GM13977 (cell line): Measurements from ENCODE around the gene IKBKG.

Experiments
- DNase-seq: peaks from one replicate; pipeline ENCODE4 v3.0.0; 2012; ENCODE audit warnings: low spot score
- CTCF ChIP-seq: IDR thresholded peaks from 2 replicates; pipeline ENCODE4 v1.5.1; 2012; ENCODE audit warnings: mild to moderate bottlenecking, control low read depth; ENCODE audit not compliant: insufficient read depth; ENCODE audit errors: extremely low read depth, missing control alignments
- in situ Hi-C: fragments of 300-500 bp; cut with MboI; formaldehyde crosslinking; loops from one replicate; pipeline ENCODE4 v1.12.0; 2022; ENCODE audit warnings: low sequenced_read_pairs, low pct_unique_long_range_greater_than_20kb, mixed read lengths, inconsistent platforms; ENCODE audit not compliant: unreplicated experiment

Gene IKBKG

GRCh38 chrX:154526901-154527675, 20.3 kb upstream of the IKBKG start:
- in situ Hi-C loops = no loop called here
- TF ChIP-seq CTCF = peak; percentile 47

DNA sequence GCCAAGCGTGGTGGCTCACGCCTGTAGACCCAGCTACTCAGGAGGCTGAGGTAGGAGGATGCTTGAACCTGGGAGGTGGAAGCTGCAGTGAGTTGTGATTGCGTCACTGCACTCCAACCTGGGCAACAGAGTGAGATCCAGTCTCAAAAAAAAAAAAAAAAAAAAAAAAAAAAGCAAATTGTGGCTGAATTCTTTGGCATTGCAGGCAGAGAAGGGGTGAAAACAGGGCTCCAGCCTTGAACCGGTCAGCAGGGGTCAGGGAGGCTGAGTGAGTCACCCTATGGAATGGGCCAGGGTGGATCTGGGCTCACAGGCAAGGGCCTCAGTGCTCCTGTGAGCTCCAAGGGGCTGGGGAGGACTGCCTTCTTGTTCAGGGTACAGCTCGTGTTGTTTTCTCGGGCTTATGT, 18.2 kb upstream of the IKBKG start:
- TF ChIP-seq CTCF = no peak
- in situ Hi-C loops = no loop called here
- DNase-seq = no peak

More at GRCh38 chrX:154526901-154527675, 20.3 kb upstream of the IKBKG start:
- DNase-seq = peak; percentile 72

- in situ Hi-C loops = no loop called here
- no peak for DNase-seq
Measured at GRCh38 chrX:154530286-154530685, 17.1 kb upstream of the IKBKG start.

DNA sequence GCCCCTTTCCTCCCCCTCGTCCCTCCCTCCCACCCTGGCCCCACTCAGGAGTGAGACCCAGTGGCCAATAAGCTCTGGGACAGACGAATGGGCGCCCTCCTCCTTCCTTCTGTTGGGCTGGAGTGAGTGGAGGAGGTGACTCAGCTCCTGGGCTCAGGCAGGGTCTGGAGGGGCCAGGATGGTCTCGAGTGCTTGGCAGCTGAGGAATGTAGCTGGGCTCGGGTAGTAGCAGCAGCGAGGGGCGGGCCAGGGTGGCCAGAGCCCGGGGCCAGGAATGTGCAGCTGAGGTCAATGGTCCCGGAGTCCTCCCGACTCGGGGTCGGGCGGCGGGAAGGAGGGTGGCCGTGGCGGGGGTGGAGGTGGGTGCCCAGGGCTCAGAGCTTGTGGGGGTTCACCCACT, 15.8 kb upstream of the IKBKG start:
- no peak for DNase-seq
- TF ChIP-seq CTCF = no peak
- in situ Hi-C loops = no loop called here

More at GRCh38 chrX:154530286-154530685, 17.1 kb upstream of the IKBKG start:
- no peak for TF ChIP-seq CTCF

- DNase-seq = no peak
- TF ChIP-seq CTCF = no peak
- in situ Hi-C loops = no loop called here
Measured at GRCh38 chrX:154532690-154533089, 14.7 kb upstream of the IKBKG start.

- peak; percentile 94 for DNase-seq
- in situ Hi-C loops = no loop called here
- peak; percentile 100 for TF ChIP-seq CTCF
Measured at GRCh38 chrX:154534526-154535322, 12.7 kb upstream of the IKBKG start.
